ENCODE measurements around the gene BLOC1S5. TPM values are rescaled to one million over a fixed set of nuclear protein-coding genes. Genes with fewer than 3 reads are reported as not detected.

The BLOC1S5 gene
- total and polyA plus RNA-seq, 2 of the 8 experiments (the other 6 are each of a cell fraction or from before 2014, with no cell fraction given) = 3.4 to 17.2 TPM

- FAIRE-seq (no peak), DNase-seq (ENCODE audit: low read depth in 1 of 2, low spot score in 2 of 2) (no peak)
- H4K20me1 ChIP-seq (replicated peaks in 1 of 2; ENCODE audit: control insufficient read depth in 1 of 2, insufficient read depth in 2 of 2, low read length in 2 of 2) = no peaks in the 10 kb centered on the region
- no peak overlapping the region for H3K9ac ChIP-seq (replicated peaks in 1 of 4; ENCODE audit: extremely low read depth in 1 of 4, low read depth in 3 of 4, low read length in 3 of 4)
- H2AFZ ChIP-seq (ENCODE audit: low read length) = no peak overlapping the region
- H3K27me3 ChIP-seq (replicated peaks in 1 of 4; ENCODE audit: control insufficient read depth in 3 of 4, extremely low read depth in 1 of 4, insufficient read depth in 3 of 4, low read length in 3 of 4) = no peaks in the 10 kb centered on the region
- H2BK15ac ChIP-seq (ENCODE audit: low read length) = no peak overlapping the region
- no peak overlapping the region for H3K4ac ChIP-seq (replicated peaks; ENCODE audit: insufficient read length, low read depth, low read length)
- no peak overlapping the region for H3K18ac ChIP-seq (ENCODE audit: extremely low read depth, low read length)
- H2BK5ac ChIP-seq (ENCODE audit: low read depth, low read length) = no peak overlapping the region
- H2BK120ac ChIP-seq (replicated peaks; ENCODE audit: low read depth, low read length) = no peak overlapping the region
- H3K4me3 ChIP-seq (ENCODE audit: extremely low read depth in 1 of 4, insufficient read depth in 2 of 4, low read depth in 3 of 4, low read length in 4 of 4) = no peak overlapping the region
- no peak overlapping the region for H3K14ac ChIP-seq (ENCODE audit: insufficient read length)
- H3K27ac ChIP-seq (ENCODE audit: low read depth, low read length) = no peak overlapping the region
- no peak overlapping the region for H2BK20ac ChIP-seq (ENCODE audit: low read length)
- H4K8ac ChIP-seq (ENCODE audit: extremely low read depth, insufficient read depth, low read length) = no peak overlapping the region
- 76% methylated on average over 8 of the region's 8 CpGs; no CpG with 5 or more reads in 1 of the 2 experiments for WGBS, 2 experiments (ENCODE audit: extremely low coverage in 1 of 2, insufficient coverage in 1 of 2, insufficient read length in 1 of 2, insufficient replicate concordance in 2 of 2, low coverage in 1 of 2, low lambda C conversion rate in 2 of 2, missing lambda C conversion rate in 1 of 2)
- H3K23me2 ChIP-seq (ENCODE audit: low read depth, low read length) = no peaks in the 10 kb centered on the region
- H2AK5ac ChIP-seq (ENCODE audit: low read depth, low read length) = no peak overlapping the region
- H3K4me2 ChIP-seq (ENCODE audit: insufficient read depth in 1 of 2, low read depth in 2 of 2, low read length in 2 of 2) = no peak overlapping the region
- CTCF ChIA-PET (ENCODE audit: partially characterized antibody) = interaction anchor here (0.7 to 2.4 kb wide), 7 partner anchors 9 to 34 kb away, joined by 3 to 18 read pairs (median 3); no protein-coding TSS in a partner anchor
- H4K5ac ChIP-seq (ENCODE audit: insufficient read length, low read depth, low read length) = no peak overlapping the region
- H3K36me3 ChIP-seq (ENCODE audit: control insufficient read depth in 2 of 4, insufficient read depth in 4 of 4, low read length in 3 of 4) = no peaks in the 10 kb centered on the region
- no peak overlapping the region for H3K23ac ChIP-seq (ENCODE audit: insufficient read length)
- H3K79me1 ChIP-seq (ENCODE audit: low read depth, low read length) = no peaks in the 10 kb centered on the region
- H2BK12ac ChIP-seq (ENCODE audit: low read depth, low read length) = no peak overlapping the region
- TF ChIP-seq CTCF (IDR thresholded peaks at IDR 0.05; ENCODE audit: control extremely low read depth in 1 of 3, insufficient read depth in 1 of 3, low read depth in 1 of 3, low read length in 3 of 3) (peak; percentile 31 to 60 (median 35); a peak in 3 of 4 replicates), ATF2 (IDR thresholded peaks at IDR 0.05; ENCODE audit: low read length) (no peak), RAD21 (IDR thresholded peaks at IDR 0.05 in 1 of 2, conservative IDR thresholded peaks at IDR 0.05 in 1 of 2; ENCODE audit: low read depth in 2 of 2, low read length in 2 of 2) (peak; percentile 63 to 64)
- H3K9me3 ChIP-seq (ENCODE audit: insufficient read depth in 2 of 2, low read depth in 1 of 2, low read length in 1 of 2) = no peaks in the 10 kb centered on the region
- H3K4me1 ChIP-seq (replicated peaks in 1 of 4; ENCODE audit: control insufficient read depth in 3 of 4, insufficient read depth in 4 of 4, low read length in 3 of 4) = no peaks in the 10 kb centered on the region
- H4K91ac ChIP-seq (replicated peaks; ENCODE audit: insufficient read length, low read length) = no peak overlapping the region
- H3K56ac ChIP-seq (replicated peaks; ENCODE audit: insufficient read length, low read depth, low read length) = no peak overlapping the region
- H3K79me2 ChIP-seq (ENCODE audit: control insufficient read depth in 1 of 2, insufficient read depth in 2 of 2, low read length in 2 of 2) = no peaks in the 10 kb centered on the region
- POLR2A ChIA-PET (ENCODE audit: partially characterized antibody) = no interaction called here
Observed at GRCh38 chr6:7993952-7994351, 70.2 kb downstream of the BLOC1S5 start.
